ENCODE measurements around the gene NEDD4L. TPM values are rescaled to one million over a fixed set of nuclear protein-coding genes. Genes with fewer than 3 reads are reported as not detected.

NEDD4L gene
- total and polyA plus RNA-seq, 2 experiments from 2014 or later: 36.2 to 72.3 TPM

GRCh38 chr18:58010265-58010664 is 33.8 kb upstream of the NEDD4L start:
- peaks cover 2% of the 10 kb centered on the region; the same call in 2 of the 3 replicates for H3K9me3 Mint-ChIP-seq
- TF ChIP-seq ZNF331 (CRISPR knock-in tag; IDR thresholded peaks at IDR 0.05; ENCODE audit: low read depth) (no peak), NANOG (IDR thresholded peaks at IDR 0.05; ENCODE audit: borderline replicate concordance) (no peak), ETS1 (IDR thresholded peaks at IDR 0.05) (no peak), STAT1 (IDR thresholded peaks at IDR 0.05; ENCODE audit: unreplicated experiment) (no peak), CTCF (conservative IDR thresholded peaks at IDR 0.05; ENCODE audit: low read depth in 2 of 2) (no peak), CREB1 (CRISPR knock-in tag; IDR thresholded peaks at IDR 0.05; ENCODE audit: low read depth) (no peak), ZNF462 (CRISPR knock-in tag; IDR thresholded peaks at IDR 0.05) (no peak), POLR2AphosphoS5 (IDR thresholded peaks at IDR 0.05; ENCODE audit: low read depth) (no peak), JUNB (IDR thresholded peaks at IDR 0.05; ENCODE audit: unreplicated experiment) (no peak), EZH2 (IDR thresholded peaks at IDR 0.05; ENCODE audit: low read depth, unreplicated experiment) (no peak), EZH2phosphoT487 (IDR thresholded peaks at IDR 0.05; ENCODE audit: unreplicated experiment) (no peak), ZNF114 (CRISPR knock-in tag; IDR thresholded peaks at IDR 0.05) (no peak), REST (IDR thresholded peaks at IDR 0.05; ENCODE audit: unreplicated experiment) (no peak)

More at GRCh38 chr18:58010265-58010664, 33.8 kb upstream of the NEDD4L start:
- Histone ChIP-seq H3K27me3 (ENCODE audit: insufficient read depth) (no peaks in the 10 kb centered on the region), H3K4me3 (no peak overlapping the region), H3K79me2 (replicated peaks; ENCODE audit: insufficient read depth) (no peaks in the 10 kb centered on the region), H3K4me1 (ENCODE audit: insufficient read depth) (peaks cover 16% of the 10 kb centered on the region; the same call in 1 of the 2 replicates), H3K4me2 (no peak overlapping the region), H3K27ac (ENCODE audit: low read depth) (no peak overlapping the region), H4K20me1 (replicated peaks; ENCODE audit: insufficient read depth) (no peaks in the 10 kb centered on the region), H2AFZ (no peak overlapping the region), H3K36me3 (ENCODE audit: insufficient read depth) (no peaks in the 10 kb centered on the region), H3F3A (replicated peaks; ENCODE audit: low read depth) (no peaks in the 10 kb centered on the region), H3K9me2 (ENCODE audit: insufficient read depth) (0 out of 2 replicates have a peak, but pooled peaks cover 8% of the 10 kb centered on the region)
- Mint-ChIP-seq H3K4me3 (no peak overlapping the region), H3K27ac (no peak overlapping the region), H3K4me1 (peaks cover 11% of the 10 kb centered on the region), H3K36me3 (ENCODE audit: low read depth) (peaks cover 2% of the 10 kb centered on the region; the same call in 1 of the 3 replicates), H3K27me3 (ENCODE audit: insufficient read depth, low read depth, poor library complexity) (no peaks in the 10 kb centered on the region)
- ATAC-seq (no peak), DNase-seq (ENCODE audit: low spot score) (no peak)
